ENCODE results near the gene SERPINA6. TPM values are rescaled to one million over a fixed set of nuclear protein-coding genes. Genes with fewer than 3 reads are reported as not detected.

Gene SERPINA6
- total RNA-seq, 1 experiment from 2014 or later, result 4.5 TPM

DNA sequence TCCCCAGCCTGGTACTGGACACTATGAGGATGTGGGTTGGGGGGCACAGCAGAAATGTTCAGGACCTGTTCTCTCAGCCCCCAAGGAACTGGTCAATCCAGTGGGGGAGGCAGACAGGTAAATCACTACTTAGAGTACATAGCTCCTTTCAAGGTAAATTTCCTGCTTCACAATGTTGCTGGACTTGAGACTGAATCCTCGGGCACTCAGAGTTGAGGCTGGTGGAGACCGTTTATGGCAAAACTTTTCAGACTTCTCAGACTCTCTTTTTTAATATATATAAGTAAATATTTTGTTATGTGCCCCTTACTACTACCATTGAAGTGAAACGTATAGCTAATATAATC lies 29.6 kb downstream of the SERPINA6 start:
- BruUV-seq (replicated peaks), result no TSS peak
- H3K4me1 Mint-ChIP-seq (ENCODE audit: low read depth, unreplicated experiment), result no peaks in the 10 kb centered on the region
- no peaks in the 10 kb centered on the region for H3K36me3 Mint-ChIP-seq (ENCODE audit: insufficient read depth, unreplicated experiment)
- TF ChIP-seq, protein P1, sequence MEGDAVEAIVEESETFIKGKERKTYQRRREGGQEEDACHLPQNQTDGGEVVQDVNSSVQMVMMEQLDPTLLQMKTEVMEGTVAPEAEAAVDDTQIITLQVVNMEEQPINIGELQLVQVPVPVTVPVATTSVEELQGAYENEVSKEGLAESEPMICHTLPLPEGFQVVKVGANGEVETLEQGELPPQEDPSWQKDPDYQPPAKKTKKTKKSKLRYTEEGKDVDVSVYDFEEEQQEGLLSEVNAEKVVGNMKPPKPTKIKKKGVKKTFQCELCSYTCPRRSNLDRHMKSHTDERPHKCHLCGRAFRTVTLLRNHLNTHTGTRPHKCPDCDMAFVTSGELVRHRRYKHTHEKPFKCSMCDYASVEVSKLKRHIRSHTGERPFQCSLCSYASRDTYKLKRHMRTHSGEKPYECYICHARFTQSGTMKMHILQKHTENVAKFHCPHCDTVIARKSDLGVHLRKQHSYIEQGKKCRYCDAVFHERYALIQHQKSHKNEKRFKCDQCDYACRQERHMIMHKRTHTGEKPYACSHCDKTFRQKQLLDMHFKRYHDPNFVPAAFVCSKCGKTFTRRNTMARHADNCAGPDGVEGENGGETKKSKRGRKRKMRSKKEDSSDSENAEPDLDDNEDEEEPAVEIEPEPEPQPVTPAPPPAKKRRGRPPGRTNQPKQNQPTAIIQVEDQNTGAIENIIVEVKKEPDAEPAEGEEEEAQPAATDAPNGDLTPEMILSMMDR (IDR thresholded peaks at IDR 0.05; ENCODE audit: unreplicated experiment), result no peak
- H3K4me3 Mint-ChIP-seq (ENCODE audit: low read depth, unreplicated experiment), result no peak overlapping the region
- intact Hi-C loops (cut with micrococcal nuclease; ENCODE audit: unreplicated experiment), result no loop called here
- no peak for DNase-seq
- H3K9me3 Mint-ChIP-seq (ENCODE audit: low read depth, unreplicated experiment), result no peaks in the 10 kb centered on the region
- peaks cover 2% of the 10 kb centered on the region for H3K27me3 Mint-ChIP-seq (ENCODE audit: unreplicated experiment)
- no peak overlapping the region for H3K27ac Mint-ChIP-seq (ENCODE audit: unreplicated experiment)
- CTCF ChIA-PET, result interaction anchor here (0.9 kb wide), 1 partner anchor 49 kb away, joined by 4 read pairs; no protein-coding TSS in a partner anchor

DNA sequence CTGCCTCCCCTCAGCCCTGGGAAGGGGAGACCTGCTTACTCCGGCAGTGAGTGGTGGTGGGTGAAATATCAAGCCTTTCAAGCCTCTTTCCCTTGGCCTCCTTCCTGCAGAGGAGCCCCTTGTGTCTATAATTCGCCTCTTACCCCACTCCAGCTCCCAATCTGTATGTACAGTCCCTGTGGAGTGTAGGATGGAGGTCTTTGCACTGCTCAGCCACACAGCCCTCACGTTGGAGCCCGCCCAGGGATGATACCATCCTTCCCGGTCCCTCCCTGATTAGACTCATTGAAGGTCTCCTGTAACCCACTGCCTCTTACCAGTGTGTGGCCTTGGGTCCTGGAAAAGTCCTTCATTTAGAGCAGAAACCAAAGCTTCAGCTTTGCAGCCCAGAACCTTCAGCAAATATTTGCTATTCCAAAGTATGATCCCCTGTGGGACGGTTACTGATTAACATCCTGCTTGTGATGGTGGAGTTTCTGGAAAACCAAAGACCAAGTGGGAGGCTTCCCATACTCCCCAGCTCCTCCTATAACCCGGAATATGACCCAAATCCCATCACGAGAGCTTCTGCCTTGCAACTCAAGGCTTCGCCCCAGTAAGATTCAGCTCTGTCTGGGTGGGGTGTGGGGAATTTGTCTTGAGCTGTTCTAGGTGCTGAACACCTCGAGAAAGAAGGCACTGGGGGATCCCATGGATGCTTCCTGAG lies 30.1 kb downstream of the SERPINA6 start, which contains the start of gene SERPINA10:
SERPINA10 (minus strand) TSS at position 397 of the 706 bp plus-strand sequence. CDS start 2,675 bp downstream, outside the sequence.
- H3K4me3 Mint-ChIP-seq (ENCODE audit: low read depth, unreplicated experiment), result no peak within 1 kb of the TSS
- DNase-seq, result no peak
- no peaks in the 10 kb centered on the region for H3K4me1 Mint-ChIP-seq (ENCODE audit: low read depth, unreplicated experiment)
- H3K27ac Mint-ChIP-seq (ENCODE audit: unreplicated experiment), result no peak within 1 kb of the TSS
- intact Hi-C loops (cut with micrococcal nuclease; ENCODE audit: unreplicated experiment), result no loop called here
- no TSS peak for BruUV-seq (replicated peaks)
- CTCF ChIA-PET, result interaction anchor here (0.9 kb wide), 1 partner anchor 49 kb away, joined by 4 read pairs; no protein-coding TSS in a partner anchor
- no peaks in the 10 kb centered on the region for H3K36me3 Mint-ChIP-seq (ENCODE audit: insufficient read depth, unreplicated experiment)
- TF ChIP-seq, protein P1 (IDR thresholded peaks at IDR 0.05; ENCODE audit: unreplicated experiment), result no peak
- H3K9me3 Mint-ChIP-seq (ENCODE audit: low read depth, unreplicated experiment), result no peaks in the 10 kb centered on the region
- H3K27me3 Mint-ChIP-seq (ENCODE audit: unreplicated experiment), result peaks cover 7% of the 10 kb centered on the region

DNA sequence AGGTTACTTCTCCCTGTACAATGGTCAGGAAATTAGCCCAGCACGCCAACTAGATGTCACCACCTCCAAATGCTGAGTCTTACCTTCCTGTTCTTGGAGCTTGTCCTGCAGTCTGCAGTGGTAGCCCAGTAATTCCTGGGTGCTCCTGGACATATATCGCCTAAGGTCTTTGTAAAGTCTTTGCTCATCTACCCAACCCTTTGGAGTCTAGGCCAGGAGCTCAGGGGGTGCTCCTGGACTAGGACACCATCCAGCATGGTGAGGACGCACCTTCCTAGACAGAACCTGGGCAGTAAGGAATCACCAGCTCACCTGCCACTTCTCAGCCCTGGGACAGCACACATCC lies 30.6 kb downstream of the SERPINA6 start:
- no TSS peak for BruUV-seq (replicated peaks)
- Mint-ChIP-seq H3K4me3 (ENCODE audit: low read depth, unreplicated experiment) (no peak overlapping the region), H3K27me3 (ENCODE audit: unreplicated experiment) (peaks cover 10% of the 10 kb centered on the region), H3K27ac (ENCODE audit: unreplicated experiment) (no peak overlapping the region), H3K4me1 (ENCODE audit: low read depth, unreplicated experiment) (no peaks in the 10 kb centered on the region), H3K9me3 (ENCODE audit: low read depth, unreplicated experiment) (no peaks in the 10 kb centered on the region), H3K36me3 (ENCODE audit: insufficient read depth, unreplicated experiment) (no peaks in the 10 kb centered on the region)
- TF ChIP-seq, protein P1 (IDR thresholded peaks at IDR 0.05; ENCODE audit: unreplicated experiment), result no peak
- CTCF ChIA-PET, result no interaction called here
- intact Hi-C loops (cut with micrococcal nuclease; ENCODE audit: unreplicated experiment), result no loop called here
- DNase-seq, result no peak

DNA sequence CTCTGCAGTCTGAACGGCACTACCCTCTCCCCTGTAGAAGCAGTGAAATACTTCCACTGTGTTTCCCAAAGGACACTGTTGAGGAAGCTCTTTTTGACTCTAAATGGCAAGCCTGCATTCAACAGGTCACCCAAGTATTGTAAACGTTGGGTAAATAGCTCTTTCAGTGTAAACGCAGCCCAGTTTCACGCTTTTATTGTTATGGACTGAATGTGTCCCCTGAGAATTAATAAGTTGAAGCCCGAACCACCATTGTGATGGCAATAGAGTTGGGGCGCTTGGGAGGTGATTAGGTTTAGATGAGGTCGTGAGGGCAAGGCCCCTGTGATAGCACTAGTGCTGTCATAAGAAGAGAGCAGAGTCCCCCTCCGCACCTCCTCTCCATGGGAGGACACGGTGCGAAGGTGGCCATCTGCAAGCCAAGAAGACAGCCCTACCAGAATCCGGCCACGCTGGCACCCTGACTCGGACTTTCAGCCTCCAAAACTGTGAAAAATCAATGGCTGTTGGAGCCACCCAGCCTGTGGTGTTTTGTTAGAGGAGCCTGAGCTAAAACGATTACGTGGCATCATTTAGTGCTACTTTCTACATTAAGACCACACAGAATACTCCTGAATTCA lies 31.1 kb downstream of the SERPINA6 start:
- no peaks in the 10 kb centered on the region for H3K9me3 Mint-ChIP-seq (ENCODE audit: low read depth, unreplicated experiment)

More for the DNA sequence above, 31.1 kb downstream of the SERPINA6 start:
- TF ChIP-seq, protein P1 (IDR thresholded peaks at IDR 0.05; ENCODE audit: unreplicated experiment), result no peak
- Mint-ChIP-seq H3K36me3 (ENCODE audit: insufficient read depth, unreplicated experiment) (no peaks in the 10 kb centered on the region), H3K27ac (ENCODE audit: unreplicated experiment) (no peak overlapping the region), H3K4me3 (ENCODE audit: low read depth, unreplicated experiment) (no peak overlapping the region), H3K4me1 (ENCODE audit: low read depth, unreplicated experiment) (no peaks in the 10 kb centered on the region), H3K27me3 (ENCODE audit: unreplicated experiment) (peaks cover 15% of the 10 kb centered on the region)
- DNase-seq, result no peak
- BruUV-seq (replicated peaks), result no TSS peak
- intact Hi-C loops (cut with micrococcal nuclease; ENCODE audit: unreplicated experiment), result no loop called here
- CTCF ChIA-PET, result no interaction called here

Data from Calu3 (cell line).